ENCODE measurements around the gene TPCN2. TPM values are rescaled to one million over a fixed set of nuclear protein-coding genes. Genes with fewer than 3 reads are reported as not detected.
A peak's percentile ranks its signal among the peaks of the same experiment; 100 is the strongest.

Gene TPCN2
- total RNA-seq, 2 donors from 2014 or later, result 4.2 to 5.3 TPM

DNA sequence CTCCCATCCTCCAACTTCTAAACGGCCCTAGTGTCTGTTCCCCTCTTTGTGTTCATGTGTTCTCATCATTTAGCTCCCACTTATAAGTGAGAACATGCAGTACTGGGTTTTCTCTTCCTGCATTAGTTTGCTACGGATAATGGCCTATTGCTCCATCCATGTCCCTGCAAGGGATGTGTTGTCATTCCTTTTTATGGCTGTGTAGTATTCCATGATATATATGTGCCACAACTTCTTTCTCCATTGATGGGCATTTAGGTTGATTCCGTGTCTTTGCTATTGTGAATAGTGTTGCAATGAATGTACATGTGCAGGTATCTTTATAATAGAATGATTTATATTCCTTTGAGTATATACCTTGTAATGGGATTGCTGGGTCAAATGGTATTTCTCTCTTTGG, 101.4 kb downstream of the TPCN2 start:
- TF ChIP-seq, protein P1, sequence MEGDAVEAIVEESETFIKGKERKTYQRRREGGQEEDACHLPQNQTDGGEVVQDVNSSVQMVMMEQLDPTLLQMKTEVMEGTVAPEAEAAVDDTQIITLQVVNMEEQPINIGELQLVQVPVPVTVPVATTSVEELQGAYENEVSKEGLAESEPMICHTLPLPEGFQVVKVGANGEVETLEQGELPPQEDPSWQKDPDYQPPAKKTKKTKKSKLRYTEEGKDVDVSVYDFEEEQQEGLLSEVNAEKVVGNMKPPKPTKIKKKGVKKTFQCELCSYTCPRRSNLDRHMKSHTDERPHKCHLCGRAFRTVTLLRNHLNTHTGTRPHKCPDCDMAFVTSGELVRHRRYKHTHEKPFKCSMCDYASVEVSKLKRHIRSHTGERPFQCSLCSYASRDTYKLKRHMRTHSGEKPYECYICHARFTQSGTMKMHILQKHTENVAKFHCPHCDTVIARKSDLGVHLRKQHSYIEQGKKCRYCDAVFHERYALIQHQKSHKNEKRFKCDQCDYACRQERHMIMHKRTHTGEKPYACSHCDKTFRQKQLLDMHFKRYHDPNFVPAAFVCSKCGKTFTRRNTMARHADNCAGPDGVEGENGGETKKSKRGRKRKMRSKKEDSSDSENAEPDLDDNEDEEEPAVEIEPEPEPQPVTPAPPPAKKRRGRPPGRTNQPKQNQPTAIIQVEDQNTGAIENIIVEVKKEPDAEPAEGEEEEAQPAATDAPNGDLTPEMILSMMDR (IDR thresholded peaks at IDR 0.05), result no peak
- H3K27ac ChIP-seq, result no peak overlapping the region
- no peaks in the 10 kb centered on the region for H3K4me1 ChIP-seq
- peaks cover 0 to 23% of the 10 kb centered on the region in 2 donors for H3K9me3 ChIP-seq
- H3K36me3 ChIP-seq, result no peaks in the 10 kb centered on the region
- DNase-seq (ENCODE audit: low spot score), result no peak
- H3K4me3 ChIP-seq, result no peak overlapping the region
- H3K27me3 ChIP-seq, result no peaks in the 10 kb centered on the region

DNA sequence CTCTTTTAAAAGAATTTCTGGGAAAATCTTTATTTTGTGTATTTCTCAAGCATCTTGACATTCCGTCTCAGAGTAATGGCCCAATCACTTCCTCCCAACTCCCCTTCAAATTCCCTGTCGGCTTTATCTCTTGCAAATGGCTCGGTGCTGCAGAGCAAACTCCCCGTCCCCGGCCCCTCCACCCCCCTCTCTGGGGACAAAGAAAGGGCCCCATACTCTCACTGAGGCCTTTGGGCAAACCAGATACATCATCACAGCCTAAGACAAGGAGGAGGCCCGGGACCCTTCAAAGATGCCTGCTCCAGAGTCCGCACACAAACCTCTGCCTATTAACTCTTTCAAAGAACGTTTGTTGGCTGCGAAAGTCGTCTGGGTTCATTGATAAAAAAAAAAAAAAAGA, 103.1 kb downstream of the TPCN2 start:
- H3K27me3 ChIP-seq, result no peaks in the 10 kb centered on the region
- H3K9me3 ChIP-seq, result peaks cover 0 to 7% of the 10 kb centered on the region in 2 donors
- no peak overlapping the region for H3K27ac ChIP-seq
- H3K4me3 ChIP-seq, result no peak overlapping the region
- DNase-seq (ENCODE audit: low spot score), result no peak
- no peaks in the 10 kb centered on the region for H3K36me3 ChIP-seq
- TF ChIP-seq, protein P1 (IDR thresholded peaks at IDR 0.05), result no peak
- peaks cover 0 to 15% of the 10 kb centered on the region in 2 donors for H3K4me1 ChIP-seq

DNA sequence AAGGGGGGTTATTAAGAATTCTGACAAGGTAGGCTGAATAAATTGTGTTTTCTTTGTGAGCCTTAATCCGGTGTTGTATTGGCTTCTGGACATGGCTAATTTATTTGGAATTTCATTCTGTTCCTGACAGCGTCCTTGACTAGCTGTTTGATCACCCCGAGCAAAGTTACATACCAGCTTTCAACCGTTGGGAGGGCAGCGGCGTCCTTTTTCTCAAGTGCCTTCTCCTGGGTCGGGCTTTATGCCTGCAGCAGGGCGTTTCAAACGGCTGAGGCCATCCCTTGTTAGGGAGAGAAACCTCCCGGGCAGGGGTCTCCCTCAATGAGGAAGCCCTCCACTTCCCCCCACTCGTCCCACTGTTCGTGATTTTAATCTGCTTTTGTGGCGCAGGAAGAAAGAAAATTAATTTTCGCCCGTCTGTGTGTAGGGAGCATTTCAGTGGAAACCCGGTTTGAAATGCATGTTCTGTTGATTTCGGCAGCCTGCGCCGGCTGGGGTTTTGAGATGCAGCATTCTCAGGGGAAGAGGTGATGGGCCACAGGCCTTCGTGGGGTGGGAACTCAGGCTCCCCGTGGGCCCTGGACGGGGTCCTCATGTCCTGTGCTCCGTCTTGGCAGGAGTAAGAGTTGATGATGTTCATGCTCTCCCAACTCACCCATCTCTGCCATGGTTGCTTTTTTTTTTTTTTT, 104.1 kb downstream of the TPCN2 start:
- Histone ChIP-seq H3K27ac (peak overlapping the region; percentile 16 to 36), H3K4me1 (peaks cover 0 to 26% of the 10 kb centered on the region in 2 donors), H3K27me3 (no peaks in the 10 kb centered on the region), H3K36me3 (no peaks in the 10 kb centered on the region), H3K9me3 (no peaks in the 10 kb centered on the region), H3K4me3 (no peak overlapping the region)
- DNase-seq (ENCODE audit: low spot score), result no peak
- TF ChIP-seq, protein P1 (IDR thresholded peaks at IDR 0.05), result no peak

DNA sequence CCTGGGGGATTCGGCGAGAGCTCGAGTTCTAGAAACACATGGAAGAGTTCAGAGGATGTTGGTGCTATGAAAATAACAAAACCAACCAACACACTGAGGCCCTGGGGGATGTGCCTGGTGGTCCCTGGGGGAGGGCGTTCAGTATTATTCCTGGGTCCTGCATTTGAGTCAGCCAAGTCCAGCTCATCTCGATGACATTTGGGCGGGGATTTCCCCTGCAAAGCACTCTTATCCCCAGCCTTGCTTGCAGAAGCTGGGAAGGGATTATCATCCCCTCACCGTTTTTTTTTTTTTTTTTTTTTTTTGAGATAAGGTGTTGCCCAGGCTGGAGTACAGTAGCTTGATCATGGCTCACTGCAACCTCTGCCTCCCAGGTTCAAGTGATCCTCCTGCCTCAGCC, 104.9 kb downstream of the TPCN2 start:
- TF ChIP-seq, protein P1 (IDR thresholded peaks at IDR 0.05), result no peak
- peak overlapping the region in 1 of 2 donors; percentile 16 for H3K27ac ChIP-seq
- DNase-seq (ENCODE audit: low spot score), result no peak
- peaks cover 0 to 33% of the 10 kb centered on the region in 2 donors for H3K4me1 ChIP-seq
- H3K27me3 ChIP-seq, result no peaks in the 10 kb centered on the region
- no peaks in the 10 kb centered on the region for H3K9me3 ChIP-seq
- H3K4me3 ChIP-seq, result no peak overlapping the region
- no peaks in the 10 kb centered on the region for H3K36me3 ChIP-seq

DNA sequence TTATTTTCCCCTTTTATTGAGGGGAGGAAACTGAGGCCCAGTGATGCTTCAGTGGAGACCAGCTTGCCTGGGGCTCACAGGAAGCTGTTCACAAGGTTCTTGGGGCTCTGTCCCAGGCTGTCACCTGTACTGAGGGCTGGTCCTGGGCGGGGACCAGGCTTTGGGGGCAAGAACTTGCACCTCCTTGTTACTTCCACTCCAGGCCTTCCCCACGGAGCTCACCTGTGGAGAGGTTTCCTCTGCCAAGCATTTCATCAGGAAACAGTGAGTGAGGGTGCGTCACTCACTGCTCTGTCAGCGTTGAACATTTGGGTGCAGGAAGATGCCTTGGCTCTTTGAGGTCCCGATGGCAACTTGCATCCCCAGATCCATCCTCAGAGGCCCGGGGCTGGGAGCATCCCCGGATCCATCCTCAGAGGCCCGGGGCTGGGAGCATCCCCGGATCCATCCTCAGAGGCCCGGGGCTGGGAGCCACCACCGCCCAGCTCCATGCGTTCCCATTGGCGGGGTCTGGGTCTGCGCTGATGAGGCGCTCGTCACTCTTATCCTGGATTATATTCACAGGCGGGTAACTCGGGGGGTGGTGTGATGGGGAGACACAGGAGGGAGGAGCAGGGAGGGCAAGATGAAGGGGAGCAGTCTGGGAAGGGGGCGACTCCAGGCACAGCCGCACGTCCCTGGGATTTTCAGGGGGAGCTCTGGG, 105.6 kb downstream of the TPCN2 start:
- Histone ChIP-seq H3K27me3 (no peaks in the 10 kb centered on the region), H3K4me3 (no peak overlapping the region), H3K4me1 (peaks cover 0 to 34% of the 10 kb centered on the region in 2 donors), H3K36me3 (no peaks in the 10 kb centered on the region), H3K9me3 (no peaks in the 10 kb centered on the region), H3K27ac (no peak overlapping the region)
- TF ChIP-seq, protein P1 (IDR thresholded peaks at IDR 0.05), result no peak
- DNase-seq (ENCODE audit: low spot score), result no peak
